Mesothelial cell of epicardium (in vitro differentiated cells): ENCODE data around the gene ACTR1B. TPM values are rescaled to one million over a fixed set of nuclear protein-coding genes. Genes with fewer than 3 reads are reported as not detected.
"Not testable (repeated sequence)": the region's sequence is repeated elsewhere in the genome, so short reads cannot be mapped to it uniquely, and the experiment has no call there.

Experiments used
- DNase-seq, 2 experiments: peaks; one replicate each; pipeline ENCODE4 v3.0.0; 2021; ENCODE audit warnings: low spot score in 2 of 2; ENCODE audit not compliant: unreplicated experiment in 2 of 2
- H3K27ac Mint-ChIP-seq: 2 replicates; pipeline ENCODE4 v1.8.0; 2021; ENCODE audit warnings: mixed read lengths
- H3K27me3 Mint-ChIP-seq: 2 replicates; pipeline ENCODE4 v1.8.0; 2021; ENCODE audit warnings: low read depth, mixed read lengths
- H3K36me3 Mint-ChIP-seq: 2 replicates; pipeline ENCODE4 v1.8.0; 2021; ENCODE audit warnings: mixed read lengths
- H3K4me1 Mint-ChIP-seq: 2 replicates; pipeline ENCODE4 v1.8.0; 2021; ENCODE audit warnings: mixed read lengths
- H3K4me3 Mint-ChIP-seq: 2 replicates; pipeline ENCODE4 v1.8.0; 2021; ENCODE audit warnings: mild to moderate bottlenecking, moderate library complexity, mixed read lengths
- H3K9me3 Mint-ChIP-seq: 2 replicates; pipeline ENCODE4 v1.8.0; 2021; ENCODE audit warnings: mixed read lengths
- total RNA-seq: library from RNA; stranded (reverse); gene quantifications from 3 replicates; pipeline ENCODE4 v1.2.1, GENCODE V29; 2021
- TF ChIP-seq, protein P1 (sequence below): fragments of 200-600 bp; sonication (generic); IDR thresholded peaks from one replicate; pipeline ENCODE4 v1.5.0; 2021; ENCODE audit warnings: antibody characterized with exemption; ENCODE audit not compliant: unreplicated experiment

The ACTR1B gene
- total RNA-seq, 1 donor from 2014 or later = 74.3 TPM

GRCh38 chr2:97673182-97673914 is 9.5 kb upstream of the ACTR1B start:
- Mint-ChIP-seq H3K4me3 (no peak overlapping the region), H3K27ac (peak overlapping the region; percentile 47), H3K27me3 (no peaks in the 10 kb centered on the region), H3K4me1 (peaks cover 23% of the 10 kb centered on the region), H3K36me3 (peaks cover 7% of the 10 kb centered on the region), H3K9me3 (peaks cover 10% of the 10 kb centered on the region)
- TF ChIP-seq, protein P1, sequence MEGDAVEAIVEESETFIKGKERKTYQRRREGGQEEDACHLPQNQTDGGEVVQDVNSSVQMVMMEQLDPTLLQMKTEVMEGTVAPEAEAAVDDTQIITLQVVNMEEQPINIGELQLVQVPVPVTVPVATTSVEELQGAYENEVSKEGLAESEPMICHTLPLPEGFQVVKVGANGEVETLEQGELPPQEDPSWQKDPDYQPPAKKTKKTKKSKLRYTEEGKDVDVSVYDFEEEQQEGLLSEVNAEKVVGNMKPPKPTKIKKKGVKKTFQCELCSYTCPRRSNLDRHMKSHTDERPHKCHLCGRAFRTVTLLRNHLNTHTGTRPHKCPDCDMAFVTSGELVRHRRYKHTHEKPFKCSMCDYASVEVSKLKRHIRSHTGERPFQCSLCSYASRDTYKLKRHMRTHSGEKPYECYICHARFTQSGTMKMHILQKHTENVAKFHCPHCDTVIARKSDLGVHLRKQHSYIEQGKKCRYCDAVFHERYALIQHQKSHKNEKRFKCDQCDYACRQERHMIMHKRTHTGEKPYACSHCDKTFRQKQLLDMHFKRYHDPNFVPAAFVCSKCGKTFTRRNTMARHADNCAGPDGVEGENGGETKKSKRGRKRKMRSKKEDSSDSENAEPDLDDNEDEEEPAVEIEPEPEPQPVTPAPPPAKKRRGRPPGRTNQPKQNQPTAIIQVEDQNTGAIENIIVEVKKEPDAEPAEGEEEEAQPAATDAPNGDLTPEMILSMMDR = no peak
- no peak for DNase-seq

- not testable (repeated sequence) for H3K36me3 Mint-ChIP-seq, H3K27me3 Mint-ChIP-seq, H3K4me3 Mint-ChIP-seq, H3K9me3 Mint-ChIP-seq
- Mint-ChIP-seq H3K4me1 (peaks cover 23% of the 10 kb centered on the region), H3K27ac (peak overlapping the region; percentile 34)
- peak in 1 of 2 experiments; percentile 22 for DNase-seq
Observed at GRCh38 chr2:97672606-97673140, 8.8 kb upstream of the ACTR1B start.

DNA sequence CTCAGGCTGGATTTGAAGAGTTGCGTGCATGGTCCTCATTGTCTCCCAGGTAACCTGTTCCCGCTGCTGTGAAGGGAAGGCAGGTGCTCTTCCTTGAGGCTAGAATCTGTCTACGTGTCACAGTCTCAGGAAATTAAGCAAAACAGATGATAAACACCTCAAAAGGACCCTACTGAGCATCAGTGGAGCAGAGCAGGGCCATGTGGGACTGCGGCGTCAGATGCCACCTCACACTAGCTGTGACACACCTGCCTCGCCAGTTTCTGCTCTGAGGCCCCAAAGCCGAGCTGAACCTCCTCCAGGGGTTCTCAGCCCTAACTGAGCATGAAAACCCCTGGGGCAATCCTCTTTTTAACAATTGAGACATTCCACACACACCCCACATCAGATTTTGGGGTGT is 7.7 kb upstream of the ACTR1B start:
- no peaks in the 10 kb centered on the region for H3K9me3 Mint-ChIP-seq
- H3K4me1 Mint-ChIP-seq = peaks cover 23% of the 10 kb centered on the region
- no peak overlapping the region for H3K27ac Mint-ChIP-seq
- no peak overlapping the region for H3K4me3 Mint-ChIP-seq
- peaks cover 3% of the 10 kb centered on the region for H3K36me3 Mint-ChIP-seq
- TF ChIP-seq, protein P1 = no peak
- peak in 1 of 2 experiments; percentile 20 for DNase-seq
- no peaks in the 10 kb centered on the region for H3K27me3 Mint-ChIP-seq

DNA sequence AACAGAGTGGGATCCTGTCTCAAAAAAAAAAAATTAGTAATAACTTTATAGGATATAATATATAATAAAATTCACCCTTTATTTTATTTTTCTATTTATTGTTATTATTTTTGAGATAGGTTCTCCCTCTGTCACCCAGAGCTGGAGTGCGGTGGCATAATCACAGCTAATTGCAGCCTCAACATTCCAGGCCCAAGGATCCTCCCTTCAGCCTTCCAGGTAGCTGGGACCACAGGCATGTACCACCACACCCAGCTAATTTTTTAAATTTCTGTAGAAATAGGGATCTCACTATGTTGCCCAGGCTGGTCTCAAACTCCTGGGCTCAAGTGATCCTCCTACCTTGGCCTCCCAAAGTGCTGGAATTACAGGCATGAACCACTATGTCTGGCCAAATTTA is 6.6 kb upstream of the ACTR1B start:
- H3K27me3 Mint-ChIP-seq = no peaks in the 10 kb centered on the region
- H3K9me3 Mint-ChIP-seq = no peaks in the 10 kb centered on the region
- peaks cover 3% of the 10 kb centered on the region for H3K36me3 Mint-ChIP-seq
- no peak overlapping the region for H3K4me3 Mint-ChIP-seq
- H3K27ac Mint-ChIP-seq = no peak overlapping the region
- TF ChIP-seq, protein P1 = no peak
- peaks cover 21% of the 10 kb centered on the region for H3K4me1 Mint-ChIP-seq
- no peak for DNase-seq

GRCh38 chr2:97669448-97669847 is 5.6 kb upstream of the ACTR1B start, which contains the start of gene C2orf92:
C2orf92 (plus strand) TSS chr2:97669713; CDS start chr2:97669789, 76 bp downstream.
- H3K27me3 Mint-ChIP-seq = no peaks in the 10 kb centered on the region
- TF ChIP-seq, protein P1 = no peak

DNA sequence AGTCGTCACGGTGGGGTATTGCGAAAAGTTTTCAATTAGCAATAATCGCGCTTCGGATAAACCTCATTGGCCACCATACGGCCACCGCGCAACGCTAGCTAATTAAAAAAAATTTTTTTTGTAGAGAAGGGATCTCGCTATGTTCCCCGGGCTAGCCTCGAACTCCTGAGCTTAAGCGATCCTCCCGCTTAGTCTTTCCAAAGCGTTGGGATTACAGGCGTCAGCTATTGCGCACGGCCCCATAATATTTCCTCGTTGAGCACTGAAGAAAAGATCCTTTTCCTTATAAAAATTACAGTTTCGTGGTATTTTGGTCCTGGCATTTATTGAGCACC is 759 bp upstream of the ACTR1B start:
- peaks cover 3% of the 10 kb centered on the region for H3K36me3 Mint-ChIP-seq
- no peak for DNase-seq
- no peaks in the 10 kb centered on the region for H3K27me3 Mint-ChIP-seq
- TF ChIP-seq, protein P1 = peak; percentile 18
- H3K4me1 Mint-ChIP-seq = peaks cover 18% of the 10 kb centered on the region
- peak overlapping the region; percentile 83 for H3K4me3 Mint-ChIP-seq
- no peaks in the 10 kb centered on the region for H3K9me3 Mint-ChIP-seq
- peak overlapping the region; percentile 99 for H3K27ac Mint-ChIP-seq

More at GRCh38 chr2:97669448-97669847, 5.6 kb upstream of the ACTR1B start, which contains the start of gene C2orf92:
- Mint-ChIP-seq H3K4me1 (peaks cover 16% of the 10 kb centered on the region), H3K9me3 (no peaks in the 10 kb centered on the region), H3K4me3 (no peak within 1 kb of the TSS), H3K36me3 (peaks cover 3% of the 10 kb centered on the region), H3K27ac (no peak within 1 kb of the TSS)
- no peak for DNase-seq
